NCI-H2196 (cell line): Measurements from ENCODE around the gene BAZ2B.

Source experiments
- DNase-seq: peaks from one replicate; lab custom pipeline; 2025; ENCODE audit not compliant: unreplicated experiment; lab: John Stamatoyannopoulos, UW

BAZ2B gene

DNA sequence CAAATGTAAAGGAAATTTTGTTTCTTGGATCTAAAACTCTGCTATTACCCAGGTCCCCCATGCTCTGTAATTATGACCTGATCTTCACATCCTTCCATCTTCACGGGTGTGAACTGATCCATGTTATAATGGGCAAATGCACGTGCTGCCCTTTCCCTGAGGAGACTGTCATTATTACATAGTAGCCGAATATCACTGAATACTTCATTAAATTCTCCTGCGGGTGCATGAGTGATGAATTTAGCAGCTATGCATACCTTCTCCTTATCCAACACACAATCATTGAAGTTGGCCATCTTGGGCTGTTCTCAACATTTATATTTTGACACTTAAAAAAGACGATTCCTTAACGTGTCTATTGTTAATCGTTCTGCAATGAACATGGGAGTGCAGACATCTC is 153.4 kb downstream of the BAZ2B start:
- no peak for DNase-seq

DNA sequence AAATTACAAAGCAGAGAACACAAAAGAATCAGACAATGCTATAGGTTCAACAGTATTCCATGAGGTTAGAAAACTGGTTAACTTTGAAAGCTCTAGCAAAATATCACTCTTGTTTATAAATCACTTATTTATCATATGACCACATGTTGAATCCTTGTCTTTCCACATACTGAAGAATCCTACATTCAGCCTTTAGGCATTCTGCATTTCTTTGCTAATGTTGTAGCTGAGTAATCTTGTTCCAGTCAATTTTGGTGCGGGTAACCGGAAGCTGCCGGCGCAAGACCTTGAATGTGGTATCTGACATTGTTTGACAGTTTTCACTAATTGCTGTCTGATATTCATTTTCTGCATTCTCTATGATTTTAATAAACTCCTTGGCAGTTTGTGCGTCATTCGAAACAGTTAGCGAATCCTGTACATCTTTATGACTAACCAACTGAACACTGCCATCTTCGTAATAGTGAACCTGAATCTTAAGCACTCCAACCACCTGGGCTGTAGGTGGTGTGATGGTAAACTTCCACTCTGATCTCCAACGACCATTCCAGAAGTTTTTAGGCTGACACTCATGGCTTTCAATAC is 154.1 kb downstream of the BAZ2B start:
- DNase-seq = no peak

DNA sequence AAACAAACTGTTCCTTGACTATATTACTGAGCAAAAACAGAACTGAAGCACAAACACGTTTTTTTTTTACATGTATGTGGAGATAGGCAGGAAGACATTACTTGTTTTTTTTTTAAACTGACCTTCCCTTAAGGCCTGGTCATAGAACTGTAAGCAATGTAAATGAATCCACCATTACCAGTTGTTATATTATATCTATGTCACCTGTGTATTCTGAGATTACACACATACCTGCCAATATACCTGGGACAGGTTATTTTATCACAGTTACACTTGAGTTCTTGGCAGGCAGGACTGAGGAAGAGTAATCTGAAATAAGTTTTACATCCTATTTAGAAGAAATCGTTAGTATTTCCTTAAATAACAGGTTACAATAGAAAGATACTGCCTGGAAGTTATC is 155.3 kb downstream of the BAZ2B start:
- DNase-seq = no peak

DNA sequence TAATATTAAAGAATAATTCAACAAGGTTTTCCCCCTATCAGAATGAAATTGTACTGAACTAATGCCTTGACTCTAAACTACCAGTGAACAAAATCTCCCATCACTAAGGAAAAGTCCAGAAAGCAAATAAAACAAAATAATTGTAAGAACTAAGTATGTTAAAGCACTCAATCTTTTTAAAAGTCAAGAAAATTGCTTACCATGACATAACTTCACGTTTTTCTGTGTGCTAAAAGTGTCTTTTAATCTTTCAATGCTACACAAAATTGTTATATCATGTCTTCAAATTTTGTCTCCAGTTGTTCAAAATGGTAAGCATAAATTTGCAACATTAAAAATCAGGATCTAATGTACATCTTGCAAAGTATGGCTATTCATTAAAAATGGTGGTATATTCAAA is 156.1 kb downstream of the BAZ2B start:
- no peak for DNase-seq

GRCh38 chr2:159459279-159459678 is 157.1 kb downstream of the BAZ2B start:
- DNase-seq = no peak

GRCh38 chr2:159457589-159457988 is 158.8 kb downstream of the BAZ2B start:
- no peak for DNase-seq

DNA sequence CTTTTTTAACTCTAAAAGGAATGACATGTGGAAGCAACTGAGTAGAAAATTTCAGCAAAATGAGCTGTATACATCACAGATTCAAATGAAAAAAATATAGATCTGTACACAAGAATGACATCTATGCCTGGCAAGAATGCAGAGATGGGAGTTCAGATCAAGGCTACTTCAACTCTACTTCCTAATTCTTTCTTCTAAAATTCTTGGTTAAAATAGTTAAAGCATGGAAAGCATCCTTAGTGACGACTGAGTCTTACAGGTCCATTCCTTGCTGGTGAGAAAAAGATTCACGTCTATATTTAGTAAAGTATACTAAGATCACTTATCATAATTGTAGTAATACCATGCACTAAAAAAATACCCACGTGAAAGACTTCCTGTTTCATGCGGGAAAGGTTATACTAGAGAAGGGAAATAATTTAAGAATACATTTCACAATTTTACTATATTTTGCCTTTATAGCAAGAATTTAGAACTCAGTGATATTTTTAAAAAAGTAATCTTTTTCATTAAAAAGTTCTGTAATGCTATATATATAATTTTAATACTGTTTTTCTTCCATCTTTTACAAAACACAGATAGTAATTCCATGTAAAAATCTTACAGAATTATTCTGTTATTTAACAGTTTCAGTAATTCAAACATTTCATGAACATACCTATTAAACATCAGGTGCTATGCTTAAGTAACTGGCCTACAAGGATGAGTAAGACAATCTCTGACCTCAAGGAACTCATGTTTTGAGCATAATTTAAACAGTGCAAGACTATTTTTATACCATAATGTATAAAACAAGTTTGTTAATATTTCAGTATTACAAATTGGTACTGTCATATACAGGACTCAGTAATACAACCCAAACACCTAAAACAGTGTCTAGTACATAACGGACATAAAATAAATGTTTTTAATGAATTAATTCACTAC is 159.6 kb downstream of the BAZ2B start:
- no peak for DNase-seq

DNA sequence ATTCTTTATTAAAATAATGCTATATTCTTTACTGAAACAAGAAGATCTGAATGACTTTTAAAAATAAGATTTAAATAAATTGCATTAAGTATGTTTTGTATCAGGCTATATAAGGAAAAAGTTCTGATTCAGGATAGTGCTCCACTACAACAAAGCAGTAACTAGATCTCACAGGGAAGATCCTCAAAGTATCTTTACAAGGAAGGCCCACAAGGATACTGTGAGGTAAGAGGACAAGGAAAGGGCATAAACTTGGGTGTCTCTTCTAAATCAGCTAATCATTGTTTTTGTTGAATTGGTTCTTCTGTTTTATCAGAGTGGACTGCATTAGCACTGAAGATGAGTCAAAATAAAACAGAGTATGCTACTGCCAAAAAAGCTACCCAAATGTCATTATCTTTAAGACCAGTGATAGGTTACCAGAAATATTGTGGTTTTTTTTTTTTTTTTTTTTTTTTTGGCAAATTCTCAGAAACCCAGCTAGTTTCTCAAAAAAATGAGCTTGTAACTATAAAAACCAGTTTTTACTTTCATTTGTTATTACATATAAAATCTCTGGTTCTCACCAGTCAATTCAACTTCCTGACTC is 160.9 kb downstream of the BAZ2B start:
- DNase-seq = no peak

DNA sequence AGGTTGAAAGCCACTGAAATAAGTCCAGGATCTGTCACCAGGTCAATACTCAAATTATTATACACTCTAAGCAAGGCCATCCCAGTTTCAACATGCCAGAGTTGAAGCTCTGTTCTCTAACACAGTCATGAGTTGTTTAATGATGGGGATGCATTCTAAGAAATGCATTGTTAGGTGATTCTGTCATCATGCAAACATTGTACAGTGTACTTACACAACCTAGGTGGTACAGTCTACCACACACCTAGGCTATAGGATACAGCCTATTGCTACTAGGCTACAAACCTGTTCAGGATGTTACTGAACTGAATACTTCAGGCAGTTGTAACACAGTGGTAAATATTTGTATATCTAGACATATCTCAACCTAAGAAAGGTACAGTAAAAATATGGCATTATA is 162.2 kb downstream of the BAZ2B start:
- no peak for DNase-seq

DNA sequence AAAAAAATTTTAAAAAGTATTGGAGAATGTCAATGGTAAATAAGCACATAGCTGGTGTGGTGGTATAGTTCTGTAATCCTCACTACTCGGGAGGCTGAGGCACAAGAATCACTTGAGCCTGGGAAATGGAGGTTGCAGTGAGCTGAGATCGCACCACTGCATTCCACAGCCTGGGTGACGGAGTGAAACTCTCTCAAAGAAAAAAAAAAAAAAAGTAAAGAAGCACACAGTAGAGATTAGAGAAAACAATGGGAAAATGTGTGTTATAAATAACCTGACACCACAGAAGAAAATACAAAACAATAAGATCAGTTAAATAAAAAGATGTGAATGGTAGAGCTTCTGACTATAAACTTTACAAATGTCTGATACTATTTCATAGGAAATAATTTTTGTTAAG is 166.2 kb downstream of the BAZ2B start:
- no peak for DNase-seq

GRCh38 chr2:159449504-159450124 is 166.7 kb downstream of the BAZ2B start:
- DNase-seq = no peak

DNA sequence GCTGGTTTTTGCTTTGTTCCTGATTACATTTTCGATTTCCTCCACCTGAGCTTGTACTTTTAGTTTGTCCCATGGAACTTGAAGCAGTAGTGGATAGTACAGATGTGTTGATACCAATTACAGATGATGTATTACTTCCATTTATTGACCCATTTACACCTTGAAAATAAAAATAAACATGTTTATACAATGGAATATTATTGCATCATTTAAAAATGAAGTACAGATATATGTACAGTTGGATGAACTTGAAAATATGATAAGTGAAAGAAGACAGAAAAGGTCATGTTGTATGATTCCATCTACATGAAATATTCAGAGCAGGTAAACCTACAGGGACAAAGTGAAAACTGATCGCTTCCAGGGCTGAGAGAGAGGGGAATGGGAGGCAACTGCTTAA is 169.5 kb downstream of the BAZ2B start:
- no peak for DNase-seq

DNA sequence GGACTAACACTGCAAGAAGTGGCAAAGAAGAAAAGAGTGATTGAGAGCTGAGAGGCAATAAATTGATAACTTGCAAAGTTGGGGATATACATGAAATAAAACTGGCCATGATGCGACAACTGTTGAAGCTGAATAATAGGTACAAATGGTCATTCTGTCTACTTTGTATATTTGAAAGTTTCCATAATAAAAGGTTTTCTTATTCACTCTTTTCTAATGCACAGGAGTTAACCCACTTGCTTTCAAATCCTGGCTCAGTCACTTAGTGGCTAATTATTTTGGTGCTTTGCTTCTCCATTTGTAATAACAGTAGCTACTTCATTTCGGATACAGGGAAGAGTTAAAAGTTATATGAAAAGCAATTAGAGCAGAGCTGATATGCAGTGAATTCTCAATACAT is 170.1 kb downstream of the BAZ2B start:
- no peak for DNase-seq

DNA sequence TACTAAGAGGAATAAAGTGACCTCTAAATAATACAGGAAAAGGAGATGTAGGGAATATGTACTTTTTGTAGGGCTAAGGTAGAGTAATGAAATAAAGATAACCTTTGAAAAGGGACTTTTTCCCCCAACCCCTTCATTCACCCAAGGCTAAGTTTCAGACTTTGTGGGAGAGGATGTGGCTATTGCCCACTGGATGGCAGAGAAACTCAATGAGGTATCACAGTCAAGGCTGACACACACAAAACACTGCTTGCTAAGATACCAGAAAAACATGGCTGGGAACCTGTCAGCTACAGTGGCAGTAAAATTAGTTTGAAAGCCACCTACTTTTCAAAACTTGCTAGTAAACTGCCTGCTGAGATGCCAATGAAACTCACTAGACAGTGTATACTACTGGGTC is 171.0 kb downstream of the BAZ2B start:
- no peak for DNase-seq

GRCh38 chr2:159444754-159445153 is 171.6 kb downstream of the BAZ2B start:
- no peak for DNase-seq

DNA sequence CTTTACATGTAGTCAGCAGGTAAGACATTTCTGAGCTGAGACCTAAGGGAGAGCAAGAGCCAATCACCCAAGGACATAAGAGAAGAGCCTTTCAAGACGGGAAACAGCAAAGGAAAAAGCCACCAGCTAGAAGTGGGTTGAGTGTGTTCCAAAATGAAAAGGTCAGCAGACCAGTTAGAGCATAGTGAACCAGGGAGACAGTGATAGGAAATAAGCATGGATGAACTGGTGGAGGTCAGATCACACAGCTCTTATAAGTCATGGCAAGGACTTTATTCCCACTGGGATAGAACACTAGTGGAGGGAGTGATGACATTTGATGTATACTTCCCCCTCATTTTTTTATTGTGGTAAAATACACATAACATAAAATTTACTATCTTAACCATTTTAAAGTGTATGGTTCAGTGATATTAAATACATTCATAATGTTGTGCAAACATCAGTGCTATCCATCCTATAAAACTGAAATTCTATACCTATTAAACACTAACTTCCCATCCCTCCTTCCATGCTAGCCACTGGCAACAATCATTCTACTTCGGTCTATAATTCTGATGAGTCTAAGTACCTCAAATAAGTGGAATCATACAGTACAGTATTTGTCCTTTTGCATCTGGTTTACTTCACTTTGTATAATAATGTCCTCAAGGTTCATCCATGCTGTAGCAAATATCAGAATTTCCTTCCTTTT is 174.0 kb downstream of the BAZ2B start:
- no peak for DNase-seq

DNA sequence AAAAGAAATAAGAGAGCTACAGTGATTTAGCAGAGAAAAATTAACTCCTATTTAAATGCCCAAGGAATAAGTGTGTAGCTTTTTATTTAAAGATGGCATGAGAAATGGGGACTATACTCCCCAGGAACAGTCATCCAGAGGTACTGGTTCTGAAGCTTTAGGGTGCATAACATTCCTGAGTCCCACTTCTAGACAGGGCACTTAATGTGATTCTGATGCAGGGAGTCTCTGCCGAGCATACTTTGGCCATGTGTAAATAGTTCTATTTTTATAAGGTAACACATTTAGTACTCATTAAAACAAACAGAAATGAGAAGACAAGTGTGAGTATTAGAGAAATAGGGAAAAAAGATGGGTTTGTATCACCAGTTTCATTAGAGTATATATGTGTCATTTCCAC is 175.2 kb downstream of the BAZ2B start:
- DNase-seq = no peak

DNA sequence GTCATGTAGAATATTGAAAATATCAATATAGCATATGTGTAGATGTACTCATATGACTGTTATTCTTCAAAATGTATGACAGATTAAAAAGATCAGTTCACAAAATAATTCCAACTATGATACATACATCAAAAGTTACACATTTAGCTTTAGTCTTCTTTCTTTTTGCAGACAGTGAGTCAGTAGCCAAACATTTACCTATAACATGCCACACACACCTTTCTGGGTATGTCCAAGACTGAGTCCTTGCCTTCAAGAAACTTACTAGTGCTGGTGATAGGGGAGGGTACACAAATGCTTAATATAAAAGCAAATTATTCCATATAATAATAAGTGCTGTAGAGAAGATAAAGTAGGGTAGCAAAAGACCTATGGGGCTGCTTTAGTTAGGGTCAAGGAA is 176.9 kb downstream of the BAZ2B start:
- DNase-seq = no peak

- DNase-seq = no peak
These were observed 177.5 kb downstream of the BAZ2B start for GRCh38 chr2:159438720-159439353.

- DNase-seq = no peak
These were observed 178.1 kb downstream of the BAZ2B start for GRCh38 chr2:159438284-159438683.

GRCh38 chr2:159432610-159433009 is 183.7 kb downstream of the BAZ2B start:
- DNase-seq = no peak
